GM10248 (cell line): ENCODE results near the gene CADM2.

Source experiments
- CTCF ChIA-PET: fragments of 300-600 bp; sonication (Branson Sonifier 250); formaldehyde crosslinking; extraction: SDS; loops from one replicate; lab custom pipeline; 2021; ENCODE audit warnings: antibody characterized with exemption; lab: Yijun Ruan, JAX
- POLR2A ChIA-PET: fragments of 350-650 bp; sonication (Branson Sonifier 250); formaldehyde crosslinking; extraction: SDS; loops from one replicate; lab custom pipeline; 2020; ENCODE audit warnings: antibody characterized with exemption; lab: Yijun Ruan, JAX
- DNase-seq: peaks from one replicate; pipeline ENCODE4 v3.0.0; 2012; ENCODE audit errors: extremely low spot score
- CTCF ChIP-seq: IDR thresholded peaks from 2 replicates; pipeline ENCODE4 v1.5.1; 2012; ENCODE audit warnings: mild to moderate bottlenecking, low read depth; ENCODE audit errors: extremely low read depth, missing control alignments, control extremely low read depth

Gene CADM2

GRCh38 chr3:85193565-85193964, 234.8 kb downstream of the CADM2 start:
- ChIA-PET CTCF (no interaction called here), POLR2A (no interaction called here)
- no peak for DNase-seq
- TF ChIP-seq CTCF: no peak

- ChIA-PET POLR2A (no interaction called here), CTCF (interaction anchor here (1.0 kb wide), 1 partner anchor 12 kb away, joined by 3 read pairs; no protein-coding TSS in a partner anchor)
- no peak for DNase-seq
- no peak for TF ChIP-seq CTCF
Measured at GRCh38 chr3:85208650-85209049, 249.9 kb downstream of the CADM2 start.

GRCh38 chr3:85210540-85210939, 251.8 kb downstream of the CADM2 start:
- DNase-seq: no peak
- POLR2A ChIA-PET: no interaction called here
- CTCF ChIA-PET: no interaction called here
- no peak for TF ChIP-seq CTCF

GRCh38 chr3:85228966-85229365, 270.2 kb downstream of the CADM2 start:
- no peak for TF ChIP-seq CTCF
- CTCF ChIA-PET: no interaction called here
- POLR2A ChIA-PET: no interaction called here
- no peak for DNase-seq

GRCh38 chr3:85244091-85244490, 285.3 kb downstream of the CADM2 start:
- no peak for TF ChIP-seq CTCF
- ChIA-PET CTCF (no interaction called here), POLR2A (no interaction called here)
- no peak for DNase-seq

- POLR2A ChIA-PET: no interaction called here
Measured at GRCh38 chr3:85244519-85244918, 285.7 kb downstream of the CADM2 start.

More at GRCh38 chr3:85244519-85244918, 285.7 kb downstream of the CADM2 start:
- CTCF ChIA-PET: no interaction called here
- no peak for TF ChIP-seq CTCF
- no peak for DNase-seq
